Measurements from ENCODE around the gene ATP6V1E1.

- no peak for TF ChIP-seq CTCF (conservative IDR thresholded peaks at IDR 0.05; ENCODE audit: low read depth, low read length)
- no peak for TF ChIP-seq EZH2 (IDR thresholded peaks at IDR 0.05; ENCODE audit: borderline replicate concordance, low read depth, low read length, poor library complexity, severe bottlenecking)
These were observed 57.5 kb downstream of the ATP6V1E1 start for GRCh38 chr22:17570851-17571631.
